HepG2 (cell line): ENCODE results near the gene SEPTIN10. TPM values are rescaled to one million over a fixed set of nuclear protein-coding genes. Genes with fewer than 3 reads are reported as not detected.

Experiments used
- ARNT2 ChIP-seq: sonication (generic); formaldehyde crosslinking; IDR thresholded peaks from 2 replicates; pipeline ENCODE4 v1.8.0; 2022; ENCODE audit warnings: mild to moderate bottlenecking, low read depth, missing genetic modification reagents, moderate library complexity
- DR1 ChIP-seq: sonication (generic); formaldehyde crosslinking; IDR thresholded peaks from 2 replicates; pipeline ENCODE4 v1.8.0; 2021; ENCODE audit warnings: mild to moderate bottlenecking, missing genetic modification reagents, inconsistent platforms
- ZNF160 ChIP-seq: sonication (generic); formaldehyde crosslinking; IDR thresholded peaks from 2 replicates; pipeline ENCODE4 v1.8.0; 2022; ENCODE audit warnings: mild to moderate bottlenecking, inconsistent platforms, missing genetic modification reagents
- ZNF225 ChIP-seq: sonication (generic); formaldehyde crosslinking; IDR thresholded peaks from 2 replicates; pipeline ENCODE4 v1.4.0; 2020; ENCODE audit warnings: mild to moderate bottlenecking, missing genetic modification reagents
- ZNF441 ChIP-seq: sonication (generic); formaldehyde crosslinking; IDR thresholded peaks from 2 replicates; pipeline ENCODE4 v1.7.0; 2021; ENCODE audit warnings: missing genetic modification reagents, borderline replicate concordance
- polyA plus RNA-seq, 8 experiments: library from polyadenylated mRNA; depleted of rRNA in 3 of 8; stranded (reverse) in 7 of 8; unstranded in 1 of 8; fragments of >200 nt; fragmentation: Illumina TruSeq in 4 of 8; extraction: Trizol in 4 of 8; gene quantifications; 2 replicates each; pipeline versions ENCODE4 v1.2.1 to v1.2.3, GENCODE V29; 2011 to 2016; ENCODE audit warnings: low read depth in 4 of 8, missing spikeins in 1 of 8, mixed read lengths in 1 of 8; ENCODE audit not compliant: insufficient read depth in 1 of 8
- total RNA-seq, 5 experiments: library from RNA; depleted of rRNA; stranded (reverse); fragments of >200 nt; fragmentation: Illumina TruSeq; extraction: Trizol; gene quantifications; 2 replicates each; pipeline ENCODE4 v1.2.3, GENCODE V29; 2016; ENCODE audit warnings: low read depth in 1 of 5
- TF ChIP-seq, protein P1 (sequence below), 2 experiments: fragments of 450-650 bp in 1 of 2; sonication (generic) in 1 of 2; formaldehyde crosslinking in 1 of 2; IDR thresholded peaks; 2 replicates each; pipeline versions ENCODE4 v1.6.1 to v1.8.0; 2016 to 2022; ENCODE audit warnings: antibody characterized with exemption in 1 of 2, mild to moderate bottlenecking in 1 of 2, missing genetic modification reagents in 1 of 2
- TF ChIP-seq, protein P2 (sequence below): IDR thresholded peaks from 2 replicates; pipeline ENCODE4 v1.6.1; 2016
- TF ChIP-seq, protein P3 (sequence below): IDR thresholded peaks from 2 replicates; pipeline ENCODE4 v1.6.1; 2016; ENCODE audit warnings: missing genetic modification reagents, missing compliant biosample characterization
- TF ChIP-seq, protein P4 (sequence below): sonication (generic); formaldehyde crosslinking; IDR thresholded peaks from 2 replicates; pipeline ENCODE4 v1.4.0; 2020; ENCODE audit warnings: mild to moderate bottlenecking, missing genetic modification reagents
- TF ChIP-seq, protein P5 (sequence below): sonication (generic); formaldehyde crosslinking; IDR thresholded peaks from 2 replicates; pipeline ENCODE4 v1.5.1; 2020; ENCODE audit warnings: missing genetic modification reagents, mild to moderate bottlenecking, borderline replicate concordance

SEPTIN10 gene
- total and polyA plus RNA-seq, 2 of the 13 experiments (the other 11 are each of a cell fraction or from before 2014, with no cell fraction given) = 45.8 to 67.5 TPM

DNA sequence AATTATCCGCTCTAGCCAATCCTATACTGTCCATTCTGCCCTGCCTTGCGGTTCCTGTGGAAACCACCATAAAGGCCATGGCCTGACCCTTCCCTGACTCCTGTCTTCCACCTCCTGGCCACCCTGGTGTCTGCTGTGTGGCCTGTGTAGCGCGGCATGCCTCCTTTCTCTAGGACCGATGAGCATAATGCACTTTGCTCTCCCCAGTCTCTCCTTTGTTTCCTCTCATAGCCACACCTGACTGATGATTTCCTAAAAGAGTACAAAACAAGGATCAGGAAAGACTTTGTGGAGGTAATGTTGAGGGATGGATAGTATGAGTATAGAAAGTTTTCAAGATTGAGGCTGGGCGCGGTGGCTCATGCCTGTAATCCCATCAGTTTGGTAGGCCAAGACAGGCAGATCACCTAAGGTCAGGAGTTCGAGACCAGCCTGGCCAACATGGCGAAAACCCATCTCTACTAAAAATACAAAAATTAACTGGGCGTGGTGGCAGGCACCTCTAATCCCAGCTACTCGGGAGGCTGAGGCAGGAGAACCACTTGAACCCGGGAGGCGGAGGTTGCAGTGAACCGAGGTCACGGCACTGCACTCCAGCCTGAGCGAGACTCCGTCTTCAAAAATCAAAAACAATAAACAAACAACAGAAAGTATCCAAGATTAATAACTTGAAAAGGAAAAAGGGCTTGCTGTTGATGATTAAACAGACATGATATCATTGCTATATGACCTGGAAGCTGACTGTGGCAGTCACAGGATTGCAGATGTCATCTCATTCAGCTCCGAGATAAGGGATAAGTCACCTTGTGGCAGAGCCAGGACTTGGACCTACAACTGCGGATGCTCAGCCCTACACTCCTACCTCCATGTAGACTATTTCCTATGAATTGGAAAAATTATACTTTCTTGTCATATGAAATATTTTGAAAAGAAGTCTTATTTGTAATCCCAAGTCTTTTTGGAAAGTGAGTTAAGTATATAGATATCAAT lies 17.0 kb upstream of the SEPTIN10 start (continued):
- TF ChIP-seq, protein P1, sequence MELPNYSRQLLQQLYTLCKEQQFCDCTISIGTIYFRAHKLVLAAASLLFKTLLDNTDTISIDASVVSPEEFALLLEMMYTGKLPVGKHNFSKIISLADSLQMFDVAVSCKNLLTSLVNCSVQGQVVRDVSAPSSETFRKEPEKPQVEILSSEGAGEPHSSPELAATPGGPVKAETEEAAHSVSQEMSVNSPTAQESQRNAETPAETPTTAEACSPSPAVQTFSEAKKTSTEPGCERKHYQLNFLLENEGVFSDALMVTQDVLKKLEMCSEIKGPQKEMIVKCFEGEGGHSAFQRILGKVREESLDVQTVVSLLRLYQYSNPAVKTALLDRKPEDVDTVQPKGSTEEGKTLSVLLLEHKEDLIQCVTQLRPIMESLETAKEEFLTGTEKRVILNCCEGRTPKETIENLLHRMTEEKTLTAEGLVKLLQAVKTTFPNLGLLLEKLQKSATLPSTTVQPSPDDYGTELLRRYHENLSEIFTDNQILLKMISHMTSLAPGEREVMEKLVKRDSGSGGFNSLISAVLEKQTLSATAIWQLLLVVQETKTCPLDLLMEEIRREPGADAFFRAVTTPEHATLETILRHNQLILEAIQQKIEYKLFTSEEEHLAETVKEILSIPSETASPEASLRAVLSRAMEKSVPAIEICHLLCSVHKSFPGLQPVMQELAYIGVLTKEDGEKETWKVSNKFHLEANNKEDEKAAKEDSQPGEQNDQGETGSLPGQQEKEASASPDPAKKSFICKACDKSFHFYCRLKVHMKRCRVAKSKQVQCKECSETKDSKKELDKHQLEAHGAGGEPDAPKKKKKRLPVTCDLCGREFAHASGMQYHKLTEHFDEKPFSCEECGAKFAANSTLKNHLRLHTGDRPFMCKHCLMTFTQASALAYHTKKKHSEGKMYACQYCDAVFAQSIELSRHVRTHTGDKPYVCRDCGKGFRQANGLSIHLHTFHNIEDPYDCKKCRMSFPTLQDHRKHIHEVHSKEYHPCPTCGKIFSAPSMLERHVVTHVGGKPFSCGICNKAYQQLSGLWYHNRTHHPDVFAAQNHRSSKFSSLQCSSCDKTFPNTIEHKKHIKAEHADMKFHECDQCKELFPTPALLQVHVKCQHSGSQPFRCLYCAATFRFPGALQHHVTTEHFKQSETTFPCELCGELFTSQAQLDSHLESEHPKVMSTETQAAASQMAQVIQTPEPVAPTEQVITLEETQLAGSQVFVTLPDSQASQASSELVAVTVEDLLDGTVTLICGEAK (IDR thresholded peaks at IDR 0.05) = no peak
- TF ChIP-seq, protein P1 (CRISPR knock-in tag; IDR thresholded peaks at IDR 0.05) = no peak
- TF ChIP-seq ZNF160 (CRISPR knock-in tag) (no peak), ZNF225 (CRISPR knock-in tag) (no peak), ARNT2 (CRISPR knock-in tag) (peak; percentile 22; the same call in 1 of the 2 replicates), DR1 (CRISPR knock-in tag) (no peak), ZNF441 (CRISPR knock-in tag) (no peak)
- TF ChIP-seq, protein P2, sequence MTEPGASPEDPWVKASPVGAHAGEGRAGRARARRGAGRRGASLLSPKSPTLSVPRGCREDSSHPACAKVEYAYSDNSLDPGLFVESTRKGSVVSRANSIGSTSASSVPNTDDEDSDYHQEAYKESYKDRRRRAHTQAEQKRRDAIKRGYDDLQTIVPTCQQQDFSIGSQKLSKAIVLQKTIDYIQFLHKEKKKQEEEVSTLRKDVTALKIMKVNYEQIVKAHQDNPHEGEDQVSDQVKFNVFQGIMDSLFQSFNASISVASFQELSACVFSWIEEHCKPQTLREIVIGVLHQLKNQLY (CRISPR knock-in tag) = 0 out of 2 replicates have a peak, but pooled peaks have one; percentile 51
- TF ChIP-seq, protein P3, sequence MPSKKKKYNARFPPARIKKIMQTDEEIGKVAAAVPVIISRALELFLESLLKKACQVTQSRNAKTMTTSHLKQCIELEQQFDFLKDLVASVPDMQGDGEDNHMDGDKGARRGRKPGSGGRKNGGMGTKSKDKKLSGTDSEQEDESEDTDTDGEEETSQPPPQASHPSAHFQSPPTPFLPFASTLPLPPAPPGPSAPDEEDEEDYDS (CRISPR knock-in tag) = peak; percentile 72
- TF ChIP-seq, protein P4, sequence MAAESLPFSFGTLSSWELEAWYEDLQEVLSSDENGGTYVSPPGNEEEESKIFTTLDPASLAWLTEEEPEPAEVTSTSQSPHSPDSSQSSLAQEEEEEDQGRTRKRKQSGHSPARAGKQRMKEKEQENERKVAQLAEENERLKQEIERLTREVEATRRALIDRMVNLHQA (CRISPR knock-in tag) = no peak
- TF ChIP-seq, protein P5, sequence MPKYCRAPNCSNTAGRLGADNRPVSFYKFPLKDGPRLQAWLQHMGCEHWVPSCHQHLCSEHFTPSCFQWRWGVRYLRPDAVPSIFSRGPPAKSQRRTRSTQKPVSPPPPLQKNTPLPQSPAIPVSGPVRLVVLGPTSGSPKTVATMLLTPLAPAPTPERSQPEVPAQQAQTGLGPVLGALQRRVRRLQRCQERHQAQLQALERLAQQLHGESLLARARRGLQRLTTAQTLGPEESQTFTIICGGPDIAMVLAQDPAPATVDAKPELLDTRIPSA = no peak
